Dedifferentiated amniotic fluid mesenchymal stem cell (primary cell): Measurements from ENCODE around the gene ECE2.
"Not testable (repeated sequence)": the region's sequence is repeated elsewhere in the genome, so short reads cannot be mapped to it uniquely, and the experiment has no call there.

Experiments used
- DNase-seq: peaks from one replicate; pipeline ENCODE4 v3.0.0-alpha.2; 2016; ENCODE audit errors: extremely low spot score

ECE2 gene

DNA sequence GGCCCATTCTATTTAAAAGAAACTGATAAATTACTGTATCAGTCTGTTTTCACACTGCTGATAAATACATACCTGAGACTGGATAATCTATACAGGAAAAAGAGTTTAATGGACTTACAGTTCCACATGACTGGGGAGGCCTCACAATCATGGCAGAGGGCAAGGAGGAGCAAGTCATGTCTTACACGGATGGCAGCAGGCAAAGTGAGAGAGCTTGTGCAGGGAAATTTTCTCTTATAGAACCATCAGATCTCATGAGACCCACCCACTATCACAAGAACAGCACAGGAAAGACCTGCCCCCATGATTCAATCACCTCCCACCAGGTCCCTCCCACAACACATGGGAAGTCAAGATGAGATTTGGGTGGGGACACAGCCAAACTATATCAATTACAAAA, 8.6 kb upstream of the ECE2 start:
- DNase-seq: not testable (repeated sequence)

DNA sequence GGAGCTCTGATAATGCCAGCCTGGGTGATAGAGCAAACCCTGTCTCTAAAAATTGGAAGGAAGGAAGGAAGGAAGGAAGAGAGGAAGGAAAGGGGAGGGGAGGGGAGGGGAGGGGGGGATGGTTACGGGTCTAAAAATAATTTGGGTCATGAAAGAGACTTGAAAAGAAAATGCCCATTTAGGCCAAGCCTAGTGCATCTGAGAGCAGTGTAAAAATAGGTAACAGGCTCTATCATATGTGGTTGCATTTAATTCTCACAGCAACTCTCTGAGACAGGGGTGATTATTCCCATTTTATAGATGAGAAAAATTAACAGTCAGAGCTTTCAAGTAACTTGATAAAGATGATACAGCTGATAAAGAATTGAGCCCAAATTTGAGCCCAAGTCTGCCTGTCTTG, 3.6 kb upstream of the ECE2 start:
- DNase-seq: no peak

DNA sequence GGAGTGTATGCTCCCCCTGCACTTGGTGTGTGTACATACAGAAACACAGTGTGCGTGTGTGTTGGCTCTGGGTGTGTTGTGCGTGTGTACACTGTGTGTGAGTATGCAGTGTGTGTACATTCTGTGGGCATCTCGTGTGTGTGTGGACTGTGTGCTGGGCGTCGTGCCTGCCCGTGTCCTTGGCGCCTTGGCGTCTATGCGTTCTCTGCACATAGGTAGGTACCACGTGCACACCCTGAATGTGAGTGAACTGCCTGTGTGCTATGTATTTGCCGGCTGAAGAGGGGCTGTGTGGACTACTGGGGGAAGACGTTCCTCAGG, 481 bp upstream of the ECE2 start:
- no peak for DNase-seq

DNA sequence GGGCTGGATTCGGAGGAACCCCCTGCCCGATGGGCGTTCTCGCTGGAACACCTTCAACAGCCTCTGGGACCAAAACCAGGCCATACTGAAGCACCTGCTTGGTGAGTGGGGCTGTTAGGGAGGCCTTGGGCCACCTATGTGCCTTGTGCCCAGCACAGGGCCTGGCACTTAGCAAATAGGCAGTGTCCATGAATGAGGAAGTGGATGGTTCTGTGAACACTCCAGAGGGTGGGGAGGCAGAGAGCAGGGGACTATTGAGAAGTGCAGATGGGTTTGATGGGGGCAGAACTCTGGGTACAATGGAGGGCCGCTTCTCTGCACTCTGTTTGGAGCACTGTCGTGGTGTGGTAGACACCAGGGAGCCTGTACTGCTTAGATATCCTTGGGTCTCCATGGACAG, 1.5 kb downstream of the ECE2 start:
- DNase-seq: no peak

DNA sequence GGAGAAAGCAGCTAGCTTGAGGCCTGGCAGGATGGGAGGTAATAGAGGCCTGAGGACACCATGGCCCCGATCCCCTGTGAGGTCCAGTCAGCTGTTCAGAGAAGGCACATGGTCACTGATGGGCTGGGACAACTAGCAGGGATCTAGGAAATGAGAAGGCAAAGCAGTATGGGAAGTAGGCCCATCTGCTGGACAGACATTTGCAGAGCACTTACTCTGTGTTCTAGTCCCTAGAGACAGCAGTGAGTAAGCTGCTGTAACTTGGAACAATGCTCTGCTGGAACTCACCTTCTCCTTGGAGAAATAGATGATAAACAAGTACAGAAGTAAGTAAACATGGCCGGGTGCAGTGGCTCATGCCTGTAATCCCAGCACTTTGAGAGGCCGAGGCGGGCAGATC, 7.1 kb downstream of the ECE2 start:
- DNase-seq: no peak

DNA sequence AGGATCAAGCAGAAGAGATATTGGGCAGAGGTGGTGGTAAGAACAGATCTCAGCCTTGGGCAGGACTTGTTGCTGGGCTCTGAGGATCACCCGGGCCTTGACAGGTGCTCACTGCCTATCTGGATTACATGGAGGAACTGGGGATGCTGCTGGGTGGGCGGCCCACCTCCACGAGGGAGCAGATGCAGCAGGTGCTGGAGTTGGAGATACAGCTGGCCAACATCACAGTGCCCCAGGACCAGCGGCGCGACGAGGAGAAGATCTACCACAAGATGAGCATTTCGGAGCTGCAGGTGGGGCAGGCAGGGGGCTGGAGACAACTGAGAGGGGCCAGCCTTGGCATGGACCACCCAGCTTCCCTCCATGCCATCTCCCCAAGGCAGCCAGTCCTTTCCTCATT, 7.9 kb downstream of the ECE2 start:
- no peak for DNase-seq

DNA sequence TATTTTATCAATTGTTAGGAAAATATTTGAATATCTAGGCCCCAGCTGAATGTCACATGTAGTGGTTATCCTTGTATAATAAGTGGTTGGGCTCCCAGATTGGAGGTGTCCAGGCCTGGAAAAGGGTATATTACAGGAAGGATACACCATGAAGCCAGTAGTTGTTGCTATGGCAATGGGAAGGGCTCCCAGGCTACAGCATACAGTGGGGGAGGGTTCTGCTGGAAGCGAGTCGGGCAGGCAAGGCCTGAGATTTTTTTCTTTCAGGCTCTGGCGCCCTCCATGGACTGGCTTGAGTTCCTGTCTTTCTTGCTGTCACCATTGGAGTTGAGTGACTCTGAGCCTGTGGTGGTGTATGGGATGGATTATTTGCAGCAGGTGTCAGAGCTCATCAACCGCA, 8.9 kb downstream of the ECE2 start:
- DNase-seq: peak; percentile 54

DNA sequence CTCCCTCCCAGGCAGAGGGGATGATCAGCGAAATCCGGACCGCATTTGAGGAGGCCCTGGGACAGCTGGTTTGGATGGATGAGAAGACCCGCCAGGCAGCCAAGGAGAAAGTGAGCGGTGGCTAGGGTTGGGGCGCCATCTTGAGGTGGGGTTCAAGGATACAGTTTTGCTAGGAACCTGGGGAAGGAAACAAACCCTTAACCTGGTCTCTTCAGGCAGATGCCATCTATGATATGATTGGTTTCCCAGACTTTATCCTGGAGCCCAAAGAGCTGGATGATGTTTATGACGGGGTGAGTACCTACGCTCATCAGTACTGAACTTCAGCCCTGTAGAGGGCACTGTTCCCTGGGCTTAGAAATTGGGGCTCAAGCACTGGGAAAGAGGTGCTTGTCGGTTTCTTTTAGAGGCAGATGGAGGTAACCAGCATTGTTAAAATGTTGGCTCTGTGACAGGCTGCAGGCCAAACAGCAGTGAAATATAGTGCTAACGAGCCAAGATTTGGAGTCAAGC, 13.7 kb downstream of the ECE2 start:
- peak; percentile 36 for DNase-seq

DNA sequence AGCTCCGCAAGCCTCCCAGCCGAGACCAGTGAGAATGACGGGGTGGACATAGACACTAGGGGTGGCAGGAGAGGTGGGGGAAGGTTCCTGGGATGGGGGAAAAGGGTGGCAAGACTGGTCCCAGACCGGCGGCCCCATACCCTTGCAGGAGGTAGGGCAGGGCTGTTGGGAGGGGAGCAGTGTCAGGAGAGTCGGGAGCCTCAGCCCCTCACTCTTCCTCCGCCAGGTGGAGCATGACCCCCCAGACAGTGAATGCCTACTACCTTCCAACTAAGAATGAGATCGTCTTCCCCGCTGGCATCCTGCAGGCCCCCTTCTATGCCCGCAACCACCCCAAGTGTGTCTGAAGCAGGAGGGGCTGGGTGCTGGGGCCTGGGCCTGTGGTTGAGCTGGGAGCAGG, 14.5 kb downstream of the ECE2 start:
- no peak for DNase-seq

DNA sequence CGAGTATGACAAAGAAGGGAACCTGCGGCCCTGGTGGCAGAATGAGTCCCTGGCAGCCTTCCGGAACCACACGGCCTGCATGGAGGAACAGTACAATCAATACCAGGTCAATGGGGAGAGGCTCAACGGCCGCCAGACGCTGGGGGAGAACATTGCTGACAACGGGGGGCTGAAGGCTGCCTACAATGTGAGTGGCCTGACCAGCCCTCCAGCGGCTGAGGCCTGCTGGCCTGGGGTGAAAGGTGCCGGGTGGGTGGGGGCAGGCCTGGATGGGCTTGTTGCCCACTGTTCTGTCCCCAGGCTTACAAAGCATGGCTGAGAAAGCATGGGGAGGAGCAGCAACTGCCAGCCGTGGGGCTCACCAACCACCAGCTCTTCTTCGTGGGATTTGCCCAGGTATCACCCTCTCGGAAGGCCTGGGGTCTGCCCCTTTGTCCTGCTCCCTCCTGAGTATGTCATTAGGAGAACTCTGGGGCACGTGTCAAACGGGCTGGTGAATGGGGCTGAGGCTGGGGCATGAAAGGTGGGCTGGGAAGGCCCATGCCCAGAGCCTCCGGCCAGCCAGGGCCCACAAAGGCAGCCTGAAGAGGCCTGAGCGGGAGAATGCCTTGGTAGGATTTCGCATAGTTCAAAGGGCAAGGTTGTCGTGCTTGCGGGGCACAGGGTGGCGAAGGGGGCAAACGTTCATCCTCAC, 15.4 kb downstream of the ECE2 start:
- no peak for DNase-seq

DNA sequence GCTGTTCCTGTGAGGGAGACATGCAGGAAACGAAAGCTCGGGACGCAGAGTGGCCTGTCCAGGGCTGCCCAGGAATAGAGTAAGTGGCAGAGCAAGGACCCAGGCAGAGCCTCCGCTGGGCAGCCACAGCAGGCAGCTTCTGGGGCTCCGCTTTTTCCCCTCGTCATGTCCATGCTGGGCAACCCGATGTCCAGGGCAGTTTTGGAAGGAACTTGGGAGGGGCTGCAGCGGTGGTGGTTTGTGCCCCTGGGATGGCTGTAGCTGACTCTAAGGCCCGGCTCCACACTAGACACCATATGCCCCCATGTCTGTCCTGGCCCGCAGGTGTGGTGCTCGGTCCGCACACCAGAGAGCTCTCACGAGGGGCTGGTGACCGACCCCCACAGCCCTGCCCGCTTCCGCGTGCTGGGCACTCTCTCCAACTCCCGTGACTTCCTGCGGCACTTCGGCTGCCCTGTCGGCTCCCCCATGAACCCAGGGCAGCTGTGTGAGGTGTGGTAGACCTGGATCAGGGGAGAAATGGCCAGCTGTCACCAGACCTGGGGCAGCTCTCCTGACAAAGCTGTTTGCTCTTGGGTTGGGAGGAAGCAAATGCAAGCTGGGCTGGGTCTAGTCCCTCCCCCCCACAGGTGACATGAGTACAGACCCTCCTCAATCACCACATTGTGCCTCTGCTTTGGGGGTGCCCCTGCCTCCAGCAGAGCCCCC, 16.1 kb downstream of the ECE2 start:
- DNase-seq: no peak

DNA sequence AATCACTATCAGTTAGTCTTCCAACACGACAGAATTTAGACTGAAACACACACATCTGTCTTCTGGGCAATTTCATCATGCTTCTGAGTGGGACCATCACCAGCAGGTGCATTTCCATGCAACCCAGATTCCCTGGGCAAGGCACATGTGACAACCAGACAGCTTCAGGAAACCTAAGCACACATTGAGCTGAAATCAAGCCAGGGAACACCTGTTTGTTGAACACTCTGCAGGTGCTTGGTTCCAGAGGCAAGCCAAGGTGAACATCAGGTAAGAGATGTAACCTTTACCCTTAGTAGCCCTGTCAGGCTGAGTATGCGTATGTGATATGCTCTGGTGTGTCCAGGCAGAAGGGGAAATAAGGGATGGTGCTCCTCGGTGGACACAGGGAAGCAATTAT, 19.9 kb downstream of the ECE2 start:
- DNase-seq: no peak

DNA sequence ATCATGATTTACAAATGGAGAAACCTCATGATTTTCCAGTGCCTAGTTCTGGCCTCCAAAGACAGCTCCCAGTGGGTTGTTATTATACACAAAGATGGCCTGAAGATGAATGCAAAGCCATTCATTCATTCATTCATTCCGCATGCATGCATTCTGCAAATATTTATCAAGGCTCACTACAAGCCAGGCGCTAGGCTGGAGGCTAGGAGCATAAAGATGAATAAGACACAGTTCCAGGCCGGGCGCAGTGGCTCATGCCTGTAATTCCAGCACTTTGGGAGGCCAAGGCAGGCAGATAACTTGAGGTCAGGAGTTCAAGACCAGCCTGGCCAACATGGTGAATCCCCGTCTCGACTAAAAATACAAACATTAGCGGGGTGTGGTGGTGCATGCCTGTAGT, 20.8 kb downstream of the ECE2 start:
- DNase-seq: no peak

DNA sequence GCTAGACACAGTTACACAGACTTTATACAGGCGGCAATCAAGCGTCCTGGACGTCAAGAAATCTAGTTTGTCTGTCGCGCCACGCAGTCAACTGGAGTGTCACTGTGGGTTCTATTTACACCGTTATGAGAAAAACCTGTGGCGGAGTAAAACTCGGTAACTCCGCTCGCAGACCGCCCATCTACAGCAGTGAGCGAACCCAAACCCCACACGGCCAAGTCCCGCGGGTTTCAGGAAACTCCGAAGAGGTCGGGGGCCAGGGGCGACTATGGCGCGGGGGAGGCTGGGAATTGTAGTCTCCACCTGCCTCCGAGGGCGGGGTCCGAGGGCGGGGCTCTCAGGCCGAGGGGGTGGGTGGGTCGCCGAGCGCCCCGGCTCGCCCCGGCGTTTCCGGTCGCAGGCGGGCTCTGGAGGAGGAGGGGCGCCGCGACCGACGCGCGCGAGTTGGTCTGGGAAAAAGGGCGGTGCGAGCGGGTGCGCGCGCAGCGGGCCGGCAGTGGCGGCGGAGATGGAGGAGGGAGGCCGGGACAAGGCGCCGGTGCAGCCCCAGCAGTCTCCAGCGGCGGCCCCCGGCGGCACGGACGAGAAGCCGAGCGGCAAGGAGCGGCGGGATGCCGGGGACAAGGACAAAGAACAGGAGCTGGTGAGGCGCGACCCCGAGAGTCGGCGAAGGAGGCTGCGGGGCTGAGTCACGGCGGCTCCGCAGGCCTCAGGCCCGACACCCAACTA, 23.1 kb downstream of the ECE2 start, which contains the start of gene PSMD2:
Gene PSMD2 (plus strand): TSS at position 483 of the 729 bp plus-strand sequence. CDS start 26 bp downstream, at position 509.
- DNase-seq: peak; percentile 94

DNA sequence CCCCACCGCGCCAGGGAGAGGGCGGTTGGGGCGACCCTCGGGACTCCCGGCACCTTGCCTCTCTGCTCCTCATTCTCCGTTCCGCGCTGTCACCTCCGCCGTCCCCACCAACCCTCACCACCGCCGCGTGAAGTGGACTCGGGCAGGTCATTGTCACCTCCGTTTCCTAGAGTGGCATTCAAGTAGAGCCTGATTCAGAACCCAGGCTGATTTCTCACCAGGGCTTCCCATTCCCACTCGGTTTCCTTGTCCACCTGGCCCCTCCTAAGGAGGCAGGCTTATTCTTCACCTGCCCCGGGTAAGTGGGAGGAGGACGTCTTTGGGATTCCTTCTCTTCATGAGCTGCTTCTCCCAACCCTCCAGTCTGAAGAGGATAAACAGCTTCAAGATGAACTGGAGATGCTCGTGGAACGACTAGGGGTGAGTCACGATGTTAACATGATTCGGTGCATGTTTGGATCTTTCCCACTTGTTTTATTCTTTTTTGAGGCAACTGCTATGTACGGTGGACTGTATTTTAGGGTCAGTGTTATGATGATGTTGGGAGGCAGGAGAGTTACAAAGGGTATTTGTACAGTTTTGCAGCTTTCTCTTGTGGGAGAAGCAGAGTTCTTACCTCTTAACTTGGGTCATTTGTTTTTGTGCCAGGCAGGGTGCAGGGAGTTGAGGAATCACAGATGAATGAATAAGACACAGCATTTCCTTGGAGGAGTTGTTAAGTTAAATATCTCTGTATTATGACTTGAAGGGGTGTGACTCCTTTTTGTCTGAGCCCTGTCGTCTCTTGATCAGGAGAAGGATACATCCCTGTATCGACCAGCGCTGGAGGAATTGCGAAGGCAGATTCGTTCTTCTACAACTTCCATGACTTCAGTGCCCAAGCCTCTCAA, 23.9 kb downstream of the ECE2 start:
- DNase-seq: peak; percentile 18

DNA sequence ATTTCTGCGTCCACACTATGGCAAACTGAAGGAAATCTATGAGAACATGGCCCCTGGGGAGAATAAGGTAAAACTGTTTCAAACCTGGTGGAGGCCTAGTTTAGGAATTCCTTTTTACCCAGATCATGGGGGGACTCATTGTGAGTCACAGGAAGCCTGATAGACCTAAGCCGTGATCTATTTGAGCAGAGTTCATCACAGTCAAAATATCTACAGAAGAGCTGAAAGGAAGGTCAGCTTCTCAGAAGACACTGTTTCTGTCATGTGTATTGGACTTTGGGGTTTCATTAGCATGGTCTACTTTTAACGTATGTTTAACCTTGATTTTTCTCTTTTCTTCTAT, 24.5 kb downstream of the ECE2 start:
- DNase-seq: no peak

DNA sequence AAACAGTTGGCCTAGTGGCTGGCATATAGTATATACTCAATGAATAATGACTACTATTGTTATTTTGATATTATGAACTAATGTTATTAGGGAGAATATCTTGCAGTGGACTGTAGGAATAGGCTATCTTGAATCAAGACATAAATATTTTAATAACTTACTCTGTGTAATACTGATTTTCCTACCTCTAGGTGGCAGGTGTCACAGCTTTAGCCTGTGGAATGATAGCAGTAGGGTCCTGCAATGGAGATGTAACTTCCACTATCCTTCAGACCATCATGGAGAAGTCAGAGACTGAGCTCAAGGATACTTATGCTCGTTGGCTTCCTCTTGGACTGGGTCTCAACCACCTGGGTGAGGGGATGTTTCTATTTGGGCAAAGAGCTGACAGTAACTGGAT, 29.8 kb downstream of the ECE2 start:
- DNase-seq: no peak

DNA sequence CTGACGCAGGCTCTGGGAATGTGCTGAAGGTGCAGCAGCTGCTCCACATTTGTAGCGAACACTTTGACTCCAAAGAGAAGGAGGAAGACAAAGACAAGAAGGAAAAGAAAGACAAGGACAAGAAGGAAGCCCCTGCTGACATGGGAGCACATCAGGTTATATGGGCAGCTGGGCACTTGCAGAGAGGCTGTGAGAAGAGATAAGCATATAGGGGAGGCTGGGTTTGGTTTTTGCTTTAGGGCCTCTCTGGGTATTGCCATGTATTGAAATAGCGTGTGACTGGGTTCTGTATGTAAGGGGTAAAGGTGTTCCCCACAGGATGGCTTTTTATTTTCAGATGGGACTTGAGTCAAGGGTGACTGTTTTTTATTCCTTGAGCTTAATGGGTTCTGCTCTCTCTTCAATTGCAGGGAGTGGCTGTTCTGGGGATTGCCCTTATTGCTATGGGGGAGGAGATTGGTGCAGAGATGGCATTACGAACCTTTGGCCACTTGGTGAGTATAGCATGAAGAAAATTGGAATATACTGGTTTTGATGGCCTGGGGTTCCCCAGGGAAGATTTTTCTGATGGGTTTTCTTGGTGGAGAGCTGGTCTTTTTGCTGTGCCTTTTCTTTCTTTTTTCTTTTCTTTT, 30.6 kb downstream of the ECE2 start:
- no peak for DNase-seq

DNA sequence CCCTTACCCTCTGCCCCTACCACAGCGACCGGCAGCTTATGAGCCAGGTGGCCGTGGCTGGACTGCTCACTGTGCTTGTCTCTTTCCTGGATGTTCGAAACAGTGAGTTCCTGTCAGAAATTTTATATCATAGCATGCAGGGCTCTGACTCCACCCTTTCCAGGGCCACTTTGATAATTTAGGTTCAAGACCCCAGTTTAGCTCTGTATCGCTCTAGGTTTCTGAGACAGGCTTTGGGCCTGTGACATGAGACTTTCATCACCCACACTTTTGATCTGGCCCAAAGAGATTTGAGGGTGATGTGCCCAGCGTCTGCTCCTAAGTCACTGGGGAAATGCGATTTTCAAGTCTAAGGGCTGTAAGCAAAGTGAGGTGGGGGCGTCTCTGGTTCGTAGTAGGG, 32.1 kb downstream of the ECE2 start:
- DNase-seq: no peak

DNA sequence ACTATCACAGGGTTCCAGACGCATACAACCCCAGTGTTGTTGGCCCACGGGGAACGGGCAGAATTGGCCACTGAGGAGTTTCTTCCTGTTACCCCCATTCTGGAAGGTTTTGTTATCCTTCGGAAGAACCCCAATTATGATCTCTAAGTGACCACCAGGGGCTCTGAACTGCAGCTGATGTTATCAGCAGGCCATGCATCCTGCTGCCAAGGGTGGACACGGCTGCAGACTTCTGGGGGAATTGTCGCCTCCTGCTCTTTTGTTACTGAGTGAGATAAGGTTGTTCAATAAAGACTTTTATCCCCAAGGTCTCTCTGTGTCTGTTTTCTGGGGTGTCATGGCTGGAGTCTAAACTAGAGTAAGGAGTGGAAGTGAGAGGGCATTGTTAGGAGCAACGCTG, 32.9 kb downstream of the ECE2 start:
- no peak for DNase-seq

DNA sequence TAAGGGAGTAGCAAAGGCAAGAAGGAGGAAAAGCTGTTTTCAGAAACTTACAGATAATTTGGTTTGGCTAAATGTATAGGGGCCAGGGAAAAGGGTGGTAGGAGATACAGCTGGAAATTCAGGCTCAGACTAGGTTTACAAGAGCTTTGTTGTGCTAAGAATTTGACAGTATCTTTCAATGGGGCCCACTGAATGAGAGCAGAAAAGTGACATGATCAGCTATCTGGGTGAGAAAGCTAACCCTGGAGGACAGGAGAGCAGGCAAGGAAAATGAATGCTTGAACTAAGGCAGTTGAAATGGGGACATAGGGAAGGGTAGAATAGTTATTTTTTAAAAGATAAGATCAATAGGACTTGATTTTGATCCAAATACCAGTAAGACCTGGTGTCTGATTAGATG, 35.8 kb downstream of the ECE2 start:
- DNase-seq: no peak

DNA sequence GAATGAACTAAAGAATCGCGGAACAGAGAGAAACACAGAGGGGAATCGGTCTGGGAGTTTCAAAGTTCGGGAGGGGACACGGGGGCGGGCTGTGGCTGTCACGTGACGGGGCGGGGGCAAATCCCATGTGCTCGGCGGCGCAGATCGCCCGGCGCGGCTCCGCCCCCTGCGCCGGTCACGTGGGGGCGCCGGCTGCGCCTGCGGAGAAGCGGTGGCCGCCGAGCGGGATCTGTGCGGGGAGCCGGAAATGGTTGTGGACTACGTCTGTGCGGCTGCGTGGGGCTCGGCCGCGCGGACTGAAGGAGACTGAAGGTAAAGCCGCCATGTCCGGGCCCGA, 38.5 kb downstream of the ECE2 start, which contains the start of gene EIF4G1:
Gene EIF4G1 (plus strand): TSS at position 244 of the 337 bp plus-strand sequence. CDS start 1,191 bp downstream, outside the sequence.
- peak; percentile 83 for DNase-seq
